ENCODE data around the gene PAXIP1.

DNA sequence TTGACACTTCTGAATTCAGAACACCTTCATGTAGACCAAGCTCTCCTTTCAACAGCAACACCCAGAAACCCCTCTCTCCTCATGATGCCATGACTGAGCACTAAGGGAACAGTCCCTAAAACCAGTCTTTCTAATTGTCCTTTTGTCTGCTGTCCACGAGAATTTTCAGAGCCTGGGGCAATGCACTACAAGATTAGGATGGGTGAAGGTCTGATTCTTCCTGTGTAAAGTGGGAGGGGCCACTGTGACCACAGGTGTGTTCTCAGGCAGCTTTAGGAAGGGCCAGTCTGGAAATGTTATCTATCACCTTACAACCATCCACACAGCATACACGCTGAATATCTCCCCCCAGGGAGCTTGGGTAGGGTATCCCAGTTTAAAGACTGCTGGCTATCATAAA is 7.9 kb downstream of the PAXIP1 start:
- no peak for TF ChIP-seq EZH2 (IDR thresholded peaks at IDR 0.05; ENCODE audit: borderline replicate concordance, low read length)
- TF ChIP-seq, protein P1, sequence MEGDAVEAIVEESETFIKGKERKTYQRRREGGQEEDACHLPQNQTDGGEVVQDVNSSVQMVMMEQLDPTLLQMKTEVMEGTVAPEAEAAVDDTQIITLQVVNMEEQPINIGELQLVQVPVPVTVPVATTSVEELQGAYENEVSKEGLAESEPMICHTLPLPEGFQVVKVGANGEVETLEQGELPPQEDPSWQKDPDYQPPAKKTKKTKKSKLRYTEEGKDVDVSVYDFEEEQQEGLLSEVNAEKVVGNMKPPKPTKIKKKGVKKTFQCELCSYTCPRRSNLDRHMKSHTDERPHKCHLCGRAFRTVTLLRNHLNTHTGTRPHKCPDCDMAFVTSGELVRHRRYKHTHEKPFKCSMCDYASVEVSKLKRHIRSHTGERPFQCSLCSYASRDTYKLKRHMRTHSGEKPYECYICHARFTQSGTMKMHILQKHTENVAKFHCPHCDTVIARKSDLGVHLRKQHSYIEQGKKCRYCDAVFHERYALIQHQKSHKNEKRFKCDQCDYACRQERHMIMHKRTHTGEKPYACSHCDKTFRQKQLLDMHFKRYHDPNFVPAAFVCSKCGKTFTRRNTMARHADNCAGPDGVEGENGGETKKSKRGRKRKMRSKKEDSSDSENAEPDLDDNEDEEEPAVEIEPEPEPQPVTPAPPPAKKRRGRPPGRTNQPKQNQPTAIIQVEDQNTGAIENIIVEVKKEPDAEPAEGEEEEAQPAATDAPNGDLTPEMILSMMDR (conservative IDR thresholded peaks at IDR 0.05 in 1 of 2, IDR thresholded peaks at IDR 0.05 in 1 of 2; ENCODE audit: extremely low read depth in 1 of 2, insufficient read depth in 1 of 2, low read depth in 1 of 2, low read length in 2 of 2), result no peak
